ENCODE results near the gene UTF1. TPM values are rescaled to one million over a fixed set of nuclear protein-coding genes. Genes with fewer than 3 reads are reported as not detected.

The UTF1 gene
- total and polyA plus RNA-seq, 10 donors = 0.10 to 0.54 (median 0.32) TPM; not detected in 4

DNA sequence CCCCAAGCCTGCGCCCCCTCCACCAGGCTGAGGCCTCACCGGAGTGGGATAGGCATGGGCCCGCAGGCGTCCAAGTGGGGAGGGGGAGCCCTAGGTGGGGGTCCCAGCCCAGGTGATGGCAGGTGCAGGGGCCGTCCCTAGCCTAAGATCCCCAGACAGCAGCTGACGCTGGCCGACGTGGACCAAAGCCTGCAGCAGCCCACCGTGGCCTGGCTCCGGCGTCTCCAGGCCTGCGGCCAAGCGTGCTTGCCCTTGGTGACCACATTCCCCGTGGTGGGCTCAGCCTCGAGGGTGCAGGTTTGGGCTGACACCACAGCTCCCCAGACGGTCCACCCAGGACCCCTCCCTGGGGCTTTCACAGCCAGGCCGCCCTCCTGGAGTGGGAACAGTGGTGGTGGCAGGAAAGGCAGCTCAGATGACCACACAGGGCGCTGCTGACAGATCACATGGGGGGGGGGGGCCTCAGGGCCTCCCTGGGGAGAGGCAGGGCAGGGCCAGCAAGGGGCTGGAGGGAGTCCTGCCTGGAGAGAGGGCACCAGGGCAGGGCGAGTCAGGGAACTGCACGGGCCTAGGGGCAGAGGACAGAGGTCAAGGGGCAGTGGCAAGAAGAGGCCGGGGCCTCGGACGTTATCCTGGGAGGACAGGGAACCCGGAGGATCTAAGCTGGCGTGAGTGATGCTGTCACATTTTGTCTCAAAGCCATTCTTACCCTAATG lies 47.4 kb downstream of the UTF1 start:
- peaks cover 2 to 56% (median 35%) of the 10 kb centered on the region in 6 donors for H3K36me3 ChIP-seq
- TF ChIP-seq POLR2AphosphoS5 (IDR thresholded peaks at IDR 0.05) (no peak), POLR2A (IDR thresholded peaks at IDR 0.05) (no peak)
- TF ChIP-seq, protein P1, sequence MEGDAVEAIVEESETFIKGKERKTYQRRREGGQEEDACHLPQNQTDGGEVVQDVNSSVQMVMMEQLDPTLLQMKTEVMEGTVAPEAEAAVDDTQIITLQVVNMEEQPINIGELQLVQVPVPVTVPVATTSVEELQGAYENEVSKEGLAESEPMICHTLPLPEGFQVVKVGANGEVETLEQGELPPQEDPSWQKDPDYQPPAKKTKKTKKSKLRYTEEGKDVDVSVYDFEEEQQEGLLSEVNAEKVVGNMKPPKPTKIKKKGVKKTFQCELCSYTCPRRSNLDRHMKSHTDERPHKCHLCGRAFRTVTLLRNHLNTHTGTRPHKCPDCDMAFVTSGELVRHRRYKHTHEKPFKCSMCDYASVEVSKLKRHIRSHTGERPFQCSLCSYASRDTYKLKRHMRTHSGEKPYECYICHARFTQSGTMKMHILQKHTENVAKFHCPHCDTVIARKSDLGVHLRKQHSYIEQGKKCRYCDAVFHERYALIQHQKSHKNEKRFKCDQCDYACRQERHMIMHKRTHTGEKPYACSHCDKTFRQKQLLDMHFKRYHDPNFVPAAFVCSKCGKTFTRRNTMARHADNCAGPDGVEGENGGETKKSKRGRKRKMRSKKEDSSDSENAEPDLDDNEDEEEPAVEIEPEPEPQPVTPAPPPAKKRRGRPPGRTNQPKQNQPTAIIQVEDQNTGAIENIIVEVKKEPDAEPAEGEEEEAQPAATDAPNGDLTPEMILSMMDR (IDR thresholded peaks at IDR 0.05 in 8 of 11, conservative IDR thresholded peaks at IDR 0.05 in 3 of 11) = no peak
- peak; percentile 89 for DNase-seq
- H3K9me3 ChIP-seq = no peaks in the 10 kb centered on the region
- H3K27ac ChIP-seq = peak overlapping the region; percentile 66 to 98 (median 88)
- H3K4me1 ChIP-seq = peaks cover 17 to 83% (median 64%) of the 10 kb centered on the region in 6 donors
- WGBS, 5 donors = 74 to 83% (median 78%) methylated on average over 14 to 25 of the region's 25 CpGs
- intact Hi-C loops (cut with DNase I; ENCODE audit: low total_unique reads) = no loop called here
- peak overlapping the region in 3 of 8 donors; percentile 51 to 72 (median 55) for H3K4me3 ChIP-seq
- peaks cover 0 to 32% (median 7%) of the 10 kb centered on the region in 7 donors for H3K27me3 ChIP-seq (replicated peaks in 1 of 7)

DNA sequence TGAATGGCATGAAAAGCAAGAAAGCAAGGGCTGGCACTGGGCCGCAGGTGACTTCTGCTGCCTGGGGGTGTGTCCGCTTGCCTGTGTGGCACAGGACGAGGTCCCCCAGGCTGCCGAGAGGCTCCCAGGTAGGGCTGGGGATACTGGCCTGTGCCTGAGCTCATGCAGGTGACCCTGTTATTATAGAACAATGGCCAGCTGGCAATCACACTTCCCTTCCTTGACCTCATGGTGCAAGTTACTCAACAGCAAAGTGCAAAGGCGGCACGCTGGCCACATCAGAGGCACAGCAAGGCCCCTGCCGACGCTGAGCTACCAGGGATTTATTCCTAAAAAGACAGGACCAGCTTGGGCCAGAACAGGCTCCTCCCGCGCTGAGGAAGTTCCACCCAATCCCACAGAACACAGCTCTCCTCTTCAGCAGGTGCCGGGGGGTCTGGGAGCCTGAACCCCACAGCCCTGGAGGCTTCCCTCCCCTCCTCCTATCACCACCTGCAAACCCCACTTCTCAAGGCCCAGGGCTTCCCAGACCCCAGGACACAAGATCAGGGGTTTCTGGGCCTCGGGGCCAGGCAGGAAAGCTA lies 48.1 kb downstream of the UTF1 start:
- Histone ChIP-seq H3K36me3 (peaks cover 2 to 56% (median 35%) of the 10 kb centered on the region in 6 donors), H3K9me3 (no peaks in the 10 kb centered on the region), H3K27me3 (replicated peaks in 1 of 7) (peaks cover 0 to 32% (median 7%) of the 10 kb centered on the region in 7 donors), H3K4me1 (peaks cover 17 to 79% (median 64%) of the 10 kb centered on the region in 6 donors), H3K27ac (peak overlapping the region; percentile 66 to 98 (median 88)), H3K4me3 (peak overlapping the region in 4 of 8 donors; percentile 8 to 72 (median 14))
- intact Hi-C loops (cut with DNase I; ENCODE audit: low total_unique reads) = no loop called here
- TF ChIP-seq, protein P1 (IDR thresholded peaks at IDR 0.05 in 8 of 11, conservative IDR thresholded peaks at IDR 0.05 in 3 of 11) = no peak
- TF ChIP-seq POLR2A (IDR thresholded peaks at IDR 0.05) (no peak), POLR2AphosphoS5 (IDR thresholded peaks at IDR 0.05) (no peak)
- WGBS, 5 donors = 38 to 53% (median 46%) methylated on average over 12 of the region's 12 CpGs
- no peak for DNase-seq

DNA sequence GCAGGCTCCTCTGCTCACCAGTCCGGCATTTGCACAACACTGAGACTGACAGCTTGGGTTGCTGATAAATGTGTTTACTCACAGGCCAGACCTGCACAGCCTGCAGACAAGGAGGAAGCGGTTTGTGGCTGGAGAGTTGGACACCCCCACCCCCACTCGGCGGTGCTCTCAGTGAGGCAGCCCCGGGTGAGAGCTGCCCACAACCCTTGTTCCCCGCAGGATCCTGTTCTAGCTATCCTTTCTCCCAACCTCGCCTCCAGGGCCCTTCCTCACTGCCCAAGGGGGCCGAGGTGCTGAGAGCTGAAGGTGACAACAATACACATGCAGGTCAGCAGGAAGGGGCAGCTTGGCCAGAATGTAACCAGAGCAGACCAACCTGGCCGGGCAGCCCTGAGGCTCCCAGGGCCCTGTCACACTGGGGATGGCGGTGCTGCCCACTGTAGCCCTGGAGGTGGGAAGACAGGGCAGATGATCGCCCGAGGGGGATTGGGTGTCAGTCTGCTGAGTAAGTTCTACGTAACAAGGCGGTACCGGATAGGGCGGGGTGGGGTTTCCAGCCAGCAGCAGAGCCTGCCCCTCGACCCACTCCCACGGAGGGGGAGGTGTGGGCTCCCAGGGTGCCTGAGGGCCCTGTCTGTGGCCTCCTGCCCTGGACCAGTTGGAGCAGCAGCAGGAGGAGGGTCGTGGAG lies 48.7 kb downstream of the UTF1 start:
- TF ChIP-seq POLR2AphosphoS5 (IDR thresholded peaks at IDR 0.05) (peak; percentile 74 to 86 (median 82)), POLR2A (IDR thresholded peaks at IDR 0.05) (no peak)
- TF ChIP-seq, protein P1 (IDR thresholded peaks at IDR 0.05 in 8 of 11, conservative IDR thresholded peaks at IDR 0.05 in 3 of 11) = peak in 1 of 11 experiments; percentile 10
- Histone ChIP-seq H3K4me3 (peak overlapping the region in 4 of 8 donors; percentile 10 to 72 (median 16)), H3K36me3 (peaks cover 2 to 56% (median 35%) of the 10 kb centered on the region in 6 donors), H3K4me1 (peaks cover 17 to 73% (median 64%) of the 10 kb centered on the region in 6 donors), H3K27ac (peak overlapping the region; percentile 66 to 98 (median 88)), H3K27me3 (replicated peaks in 1 of 7) (peaks cover 0 to 32% (median 7%) of the 10 kb centered on the region in 7 donors), H3K9me3 (no peaks in the 10 kb centered on the region)
- DNase-seq = peak; percentile 96
- 29 to 57% (median 41%) methylated on average over 15 to 19 of the region's 19 CpGs for WGBS, 5 donors
- intact Hi-C loops (cut with DNase I; ENCODE audit: low total_unique reads) = no loop called here
